Endodermal cell (in vitro differentiated cells): Measurements from ENCODE around the gene LMTK2. TPM values are rescaled to one million over a fixed set of nuclear protein-coding genes. Genes with fewer than 3 reads are reported as not detected.

Source experiments
- DNase-seq: peaks from one replicate; pipeline ENCODE4 v3.0.0-alpha.2; 2017
- H3K27ac ChIP-seq: 2 replicates; pipeline ENCODE4 v1.5.1; 2013; ENCODE audit warnings: mild to moderate bottlenecking, low read depth, low read length, moderate library complexity
- H3K27me3 ChIP-seq: 2 replicates; pipeline ENCODE4 v1.6.1; 2013; ENCODE audit warnings: mild to moderate bottlenecking, low read length, moderate library complexity; ENCODE audit not compliant: insufficient read depth, control insufficient read depth, poor library complexity, severe bottlenecking
- H3K36me3 ChIP-seq: 2 replicates; pipeline ENCODE4 v1.7.0; 2013; ENCODE audit warnings: mild to moderate bottlenecking, low read length, moderate library complexity; ENCODE audit not compliant: control insufficient read depth, insufficient read depth
- H3K4me1 ChIP-seq: one replicate; pipeline ENCODE4 v1.7.0; 2013; ENCODE audit warnings: low read length; ENCODE audit not compliant: control insufficient read depth, insufficient read depth
- H3K4me3 ChIP-seq: 2 replicates; pipeline ENCODE4 v1.5.1; 2013; ENCODE audit warnings: mild to moderate bottlenecking, low read length, moderate library complexity
- H3K9ac ChIP-seq: 2 replicates; pipeline ENCODE4 v1.6.1; 2013; ENCODE audit warnings: mild to moderate bottlenecking, low read length, moderate library complexity; ENCODE audit not compliant: poor library complexity, severe bottlenecking; ENCODE audit errors: extremely low read depth
- H3K9me3 ChIP-seq: 2 replicates; pipeline ENCODE4 v1.6.1; 2013; ENCODE audit warnings: mild to moderate bottlenecking, low read length, moderate library complexity; ENCODE audit not compliant: control insufficient read depth
- H3K27ac Mint-ChIP-seq: 2 replicates; pipeline ENCODE4 v1.8.0; 2020; ENCODE audit warnings: mixed read lengths
- H3K27me3 Mint-ChIP-seq: 2 replicates; pipeline ENCODE4 v1.8.0; 2021; ENCODE audit warnings: mild to moderate bottlenecking, mixed read lengths; ENCODE audit not compliant: insufficient read depth
- H3K36me3 Mint-ChIP-seq: 2 replicates; pipeline ENCODE4 v1.8.0; 2020; ENCODE audit warnings: low read depth, mixed read lengths
- H3K4me1 Mint-ChIP-seq: 2 replicates; pipeline ENCODE4 v1.8.0; 2020; ENCODE audit warnings: mixed read lengths
- H3K4me3 Mint-ChIP-seq: 2 replicates; pipeline ENCODE4 v1.8.0; 2020; ENCODE audit warnings: mild to moderate bottlenecking, moderate library complexity, mixed read lengths
- H3K9me3 Mint-ChIP-seq: 2 replicates; pipeline ENCODE4 v1.8.0; 2020; ENCODE audit warnings: mild to moderate bottlenecking, mixed read lengths
- WGBS, 2 experiments: methylation state at CpG; one replicate each; pipeline versions ENCODE4 v1.1.5 to v1.1.7; 2013; ENCODE audit warnings: missing lambda C conversion rate in 2 of 2, mixed read lengths in 1 of 2; ENCODE audit not compliant: insufficient coverage in 1 of 2, insufficient read length in 1 of 2; 5-methylcytosine and 5-hydroxymethylcytosine counted together
- total RNA-seq, 2 donors: library from RNA; stranded (reverse); fragmentation: NEBNext Ultra II Directional in 1 of 2; extraction: Animal tissue kit (Norgen Biotek cat#: 25700) in 1 of 2; gene quantifications; 2 replicates in 1 of 2; 3 replicates in 1 of 2; pipeline ENCODE4 v1.2.1, GENCODE V29; 2021
- TF ChIP-seq, protein P1 (sequence below): fragments of 200-600 bp; sonication (generic); conservative IDR thresholded peaks from 2 replicates; pipeline ENCODE4 v1.5.0; 2021; ENCODE audit warnings: antibody characterized with exemption, mild to moderate bottlenecking

Gene LMTK2
- total RNA-seq, 2 donors from 2014 or later, result 23.5 to 25.6 TPM

DNA sequence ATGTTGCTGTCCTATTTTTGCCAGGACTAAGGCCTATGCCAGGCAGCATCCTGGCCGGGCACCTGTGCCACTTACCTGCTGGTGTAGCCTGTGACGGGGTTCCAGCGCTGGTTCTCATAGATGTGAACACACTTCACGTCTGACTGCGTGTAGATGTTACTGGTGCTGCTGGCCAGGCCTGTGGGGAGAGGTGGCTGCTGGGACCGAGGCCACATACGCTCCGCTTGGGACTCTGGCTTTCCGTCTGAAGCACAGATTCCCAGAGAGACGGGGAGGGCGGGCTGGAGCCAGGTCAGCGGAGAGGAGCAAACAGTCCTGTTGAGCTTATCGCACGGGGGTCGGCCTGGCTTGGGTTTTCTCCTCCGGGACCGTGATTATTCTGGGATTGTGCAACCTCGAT, 121.3 kb downstream of the LMTK2 start:
- TF ChIP-seq, protein P1, sequence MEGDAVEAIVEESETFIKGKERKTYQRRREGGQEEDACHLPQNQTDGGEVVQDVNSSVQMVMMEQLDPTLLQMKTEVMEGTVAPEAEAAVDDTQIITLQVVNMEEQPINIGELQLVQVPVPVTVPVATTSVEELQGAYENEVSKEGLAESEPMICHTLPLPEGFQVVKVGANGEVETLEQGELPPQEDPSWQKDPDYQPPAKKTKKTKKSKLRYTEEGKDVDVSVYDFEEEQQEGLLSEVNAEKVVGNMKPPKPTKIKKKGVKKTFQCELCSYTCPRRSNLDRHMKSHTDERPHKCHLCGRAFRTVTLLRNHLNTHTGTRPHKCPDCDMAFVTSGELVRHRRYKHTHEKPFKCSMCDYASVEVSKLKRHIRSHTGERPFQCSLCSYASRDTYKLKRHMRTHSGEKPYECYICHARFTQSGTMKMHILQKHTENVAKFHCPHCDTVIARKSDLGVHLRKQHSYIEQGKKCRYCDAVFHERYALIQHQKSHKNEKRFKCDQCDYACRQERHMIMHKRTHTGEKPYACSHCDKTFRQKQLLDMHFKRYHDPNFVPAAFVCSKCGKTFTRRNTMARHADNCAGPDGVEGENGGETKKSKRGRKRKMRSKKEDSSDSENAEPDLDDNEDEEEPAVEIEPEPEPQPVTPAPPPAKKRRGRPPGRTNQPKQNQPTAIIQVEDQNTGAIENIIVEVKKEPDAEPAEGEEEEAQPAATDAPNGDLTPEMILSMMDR, result no peak
- 91 to 94% methylated on average over 18 of the region's 18 CpGs for WGBS, 2 experiments
- Mint-ChIP-seq H3K4me3 (no peak overlapping the region), H3K27ac (peak overlapping the region; percentile 57), H3K4me1 (no peaks in the 10 kb centered on the region), H3K27me3 (no peaks in the 10 kb centered on the region), H3K9me3 (no peaks in the 10 kb centered on the region), H3K36me3 (peaks cover 10% of the 10 kb centered on the region)
- Histone ChIP-seq H3K9me3 (no peaks in the 10 kb centered on the region), H3K27me3 (no peaks in the 10 kb centered on the region), H3K4me3 (no peak overlapping the region), H3K36me3 (peaks cover 4% of the 10 kb centered on the region), H3K4me1 (no peaks in the 10 kb centered on the region), H3K9ac (no peak overlapping the region), H3K27ac (no peak overlapping the region)
- DNase-seq, result no peak

DNA sequence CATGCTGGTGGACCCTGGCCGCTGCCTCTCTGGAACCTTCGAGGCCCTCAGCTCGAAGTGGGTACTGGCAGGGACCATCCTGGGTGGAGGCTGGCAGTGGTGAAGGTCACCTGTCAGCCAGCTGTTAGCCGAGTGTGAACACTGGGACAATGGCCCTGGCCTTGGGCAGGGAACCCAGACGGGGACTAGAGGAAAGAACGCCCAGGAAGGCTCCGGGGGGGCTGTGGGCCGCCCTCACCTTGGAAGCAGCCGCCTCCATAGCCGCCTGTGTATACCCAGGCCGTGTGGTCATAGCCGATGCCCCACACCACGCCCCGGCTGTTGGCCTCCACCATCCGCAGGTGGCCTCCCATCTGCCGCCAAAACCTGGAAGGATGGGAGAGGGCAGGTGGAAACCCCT, 122.1 kb downstream of the LMTK2 start:
- Mint-ChIP-seq H3K36me3 (peaks cover 10% of the 10 kb centered on the region), H3K9me3 (no peaks in the 10 kb centered on the region), H3K4me3 (no peak overlapping the region), H3K27ac (no peak overlapping the region), H3K27me3 (no peaks in the 10 kb centered on the region), H3K4me1 (no peaks in the 10 kb centered on the region)
- Histone ChIP-seq H3K36me3 (peaks cover 4% of the 10 kb centered on the region), H3K4me1 (no peaks in the 10 kb centered on the region), H3K9me3 (no peaks in the 10 kb centered on the region), H3K27ac (no peak overlapping the region), H3K9ac (no peak overlapping the region), H3K4me3 (no peak overlapping the region), H3K27me3 (no peaks in the 10 kb centered on the region)
- DNase-seq, result no peak
- 90 to 94% methylated on average over 12 to 16 of the region's 16 CpGs for WGBS, 2 experiments
- TF ChIP-seq, protein P1, result no peak

DNA sequence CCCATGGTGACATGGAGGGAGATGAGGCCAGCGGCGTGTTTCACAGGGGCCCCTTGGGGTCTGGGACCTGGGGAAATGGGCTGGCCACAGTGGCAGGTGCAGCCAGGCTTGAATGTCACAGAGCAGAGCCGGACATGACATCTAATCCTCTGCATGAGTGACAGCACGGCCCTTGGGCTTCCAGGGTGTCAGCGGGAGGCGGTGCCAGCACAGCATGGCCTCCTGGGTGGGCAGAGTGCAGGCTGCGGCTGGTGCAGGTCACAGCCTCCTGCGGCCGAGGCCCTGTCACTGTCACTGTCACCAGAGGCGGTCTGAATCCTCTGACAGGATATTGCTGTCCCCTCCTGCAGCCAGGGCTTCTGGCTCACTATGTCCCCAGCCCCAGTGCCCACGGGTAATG, 122.8 kb downstream of the LMTK2 start:
- H3K27ac ChIP-seq, result no peak overlapping the region

More for the DNA sequence above, 122.8 kb downstream of the LMTK2 start:
- H3K36me3 Mint-ChIP-seq, result peaks cover 12% of the 10 kb centered on the region
- no peaks in the 10 kb centered on the region for H3K9me3 Mint-ChIP-seq
- Histone ChIP-seq H3K4me1 (no peaks in the 10 kb centered on the region), H3K9ac (no peak overlapping the region), H3K4me3 (no peak overlapping the region), H3K27me3 (no peaks in the 10 kb centered on the region), H3K36me3 (peaks cover 4% of the 10 kb centered on the region), H3K9me3 (no peaks in the 10 kb centered on the region)
- peak; percentile 30 for DNase-seq
- H3K27ac Mint-ChIP-seq, result no peak overlapping the region
- H3K4me3 Mint-ChIP-seq, result no peak overlapping the region
- no peaks in the 10 kb centered on the region for H3K4me1 Mint-ChIP-seq
- no peaks in the 10 kb centered on the region for H3K27me3 Mint-ChIP-seq
- WGBS, 2 experiments, result 88 to 90% methylated on average over 4 to 11 of the region's 11 CpGs
- TF ChIP-seq, protein P1, result no peak
